ENCODE data around the gene NBPF1. TPM values are rescaled to one million over a fixed set of nuclear protein-coding genes. Genes with fewer than 3 reads are reported as not detected.
"Not testable (repeated sequence)": the region's sequence is repeated elsewhere in the genome, so short reads cannot be mapped to it uniquely, and the experiment has no call there.

The NBPF1 gene
- total RNA-seq, 1 experiment from 2014 or later = 45.4 TPM

DNA sequence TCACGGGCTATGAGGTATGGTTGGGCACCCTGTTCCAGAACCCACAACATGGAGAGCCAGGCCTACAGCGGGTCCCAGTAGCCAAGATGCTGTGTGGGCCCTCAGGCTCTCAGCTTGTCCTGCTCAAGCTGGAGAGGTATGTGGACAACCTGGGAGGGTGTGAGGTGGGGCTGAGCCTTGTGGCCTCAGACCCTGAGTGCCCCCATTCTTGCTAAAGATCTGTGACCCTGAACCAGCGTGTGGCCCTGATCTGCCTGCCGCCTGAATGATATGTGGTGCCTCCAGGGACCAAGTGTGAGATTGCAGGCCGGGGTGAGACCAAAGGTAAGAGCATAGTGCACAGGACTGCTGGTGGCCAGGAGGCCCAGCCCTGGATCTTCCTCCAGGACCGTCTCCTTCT lies 36.0 kb upstream of the NBPF1 start:
- POLR2A ChIA-PET (ENCODE audit: unreplicated experiment); intact Hi-C loops (cut with micrococcal nuclease; ENCODE audit: unreplicated experiment); H3K9me3 ChIP-seq (ENCODE audit: insufficient read depth, low read depth); H3K4me1 ChIP-seq (replicated peaks; ENCODE audit: insufficient read depth); H3K4me2 ChIP-seq; H3K9me2 ChIP-seq (ENCODE audit: insufficient read depth); BruUV-seq (replicated peaks); H3K27me3 ChIP-seq (ENCODE audit: insufficient read depth, low read depth); H4K20me1 ChIP-seq (ENCODE audit: insufficient read depth); DNase-seq; H3K27ac ChIP-seq; H2AFZ ChIP-seq; H3F3A ChIP-seq (ENCODE audit: insufficient read depth, low read depth); H3K79me2 ChIP-seq (ENCODE audit: low read depth); H3K36me3 ChIP-seq (ENCODE audit: low read depth); CTCF ChIA-PET; H3K4me3 ChIP-seq: not testable (repeated sequence)

DNA sequence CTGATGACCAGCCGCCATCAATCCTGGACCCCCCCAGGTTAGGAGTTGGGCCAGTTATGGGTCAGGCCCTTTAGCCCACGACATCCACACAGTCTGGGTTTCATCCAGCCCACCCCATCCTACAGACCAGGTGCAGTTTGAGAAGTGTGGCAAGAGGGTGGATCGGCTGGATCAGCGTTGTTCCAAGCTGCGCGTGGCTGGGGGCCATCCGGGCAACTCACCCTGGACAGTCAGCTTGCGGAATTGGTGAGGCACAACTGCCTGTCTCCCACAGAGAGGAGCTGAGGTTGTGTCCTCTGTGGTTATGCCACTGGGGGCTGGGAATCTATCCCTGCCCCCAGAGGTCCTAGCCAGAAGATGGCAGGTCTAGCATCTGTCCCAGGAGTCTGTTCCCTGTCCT lies 35.4 kb upstream of the NBPF1 start:
- H3K4me1 ChIP-seq (replicated peaks; ENCODE audit: insufficient read depth); H3K4me3 ChIP-seq; H3K9me2 ChIP-seq (ENCODE audit: insufficient read depth); H3K27me3 ChIP-seq (ENCODE audit: insufficient read depth, low read depth); H3K79me2 ChIP-seq (ENCODE audit: low read depth); H3K27ac ChIP-seq; DNase-seq; BruUV-seq (replicated peaks); H2AFZ ChIP-seq; H3K9me3 ChIP-seq (ENCODE audit: insufficient read depth, low read depth); H3K4me2 ChIP-seq; H3K36me3 ChIP-seq (ENCODE audit: low read depth); H3F3A ChIP-seq (ENCODE audit: insufficient read depth, low read depth); CTCF ChIA-PET; POLR2A ChIA-PET (ENCODE audit: unreplicated experiment); intact Hi-C loops (cut with micrococcal nuclease; ENCODE audit: unreplicated experiment); H4K20me1 ChIP-seq (ENCODE audit: insufficient read depth): not testable (repeated sequence)

DNA sequence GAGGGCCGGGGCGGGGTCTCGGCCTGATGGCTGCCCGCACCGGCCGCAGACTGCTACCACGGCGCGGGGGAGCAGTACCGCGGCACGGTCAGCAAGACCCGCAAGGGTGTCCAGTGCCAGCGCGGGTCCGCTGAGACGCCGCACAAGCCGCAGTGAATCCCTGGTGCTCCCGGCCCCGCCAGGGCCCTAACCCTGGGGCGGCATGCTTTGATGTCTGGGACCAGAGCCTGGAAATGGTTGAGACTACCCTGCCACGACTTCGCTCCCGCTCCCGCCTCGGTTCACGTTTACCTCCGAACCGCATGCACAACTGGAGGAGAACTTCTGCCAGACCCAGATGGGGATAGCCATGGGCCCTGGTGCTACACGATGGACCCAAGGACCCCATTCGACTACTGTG lies 34.9 kb upstream of the NBPF1 start:
- H3K36me3 ChIP-seq (ENCODE audit: low read depth); CTCF ChIA-PET; H3K9me3 ChIP-seq (ENCODE audit: insufficient read depth, low read depth); H3K4me2 ChIP-seq; H3K4me3 ChIP-seq; H3F3A ChIP-seq (ENCODE audit: insufficient read depth, low read depth); POLR2A ChIA-PET (ENCODE audit: unreplicated experiment); H4K20me1 ChIP-seq (ENCODE audit: insufficient read depth); H3K27me3 ChIP-seq (ENCODE audit: insufficient read depth, low read depth); H2AFZ ChIP-seq; intact Hi-C loops (cut with micrococcal nuclease; ENCODE audit: unreplicated experiment); DNase-seq; H3K9me2 ChIP-seq (ENCODE audit: insufficient read depth); BruUV-seq (replicated peaks); H3K27ac ChIP-seq: not testable (repeated sequence)
- Histone ChIP-seq H3K79me2 (ENCODE audit: low read depth) (peaks cover 12% of the 10 kb centered on the region), H3K4me1 (replicated peaks; ENCODE audit: insufficient read depth) (peaks cover 13% of the 10 kb centered on the region)

DNA sequence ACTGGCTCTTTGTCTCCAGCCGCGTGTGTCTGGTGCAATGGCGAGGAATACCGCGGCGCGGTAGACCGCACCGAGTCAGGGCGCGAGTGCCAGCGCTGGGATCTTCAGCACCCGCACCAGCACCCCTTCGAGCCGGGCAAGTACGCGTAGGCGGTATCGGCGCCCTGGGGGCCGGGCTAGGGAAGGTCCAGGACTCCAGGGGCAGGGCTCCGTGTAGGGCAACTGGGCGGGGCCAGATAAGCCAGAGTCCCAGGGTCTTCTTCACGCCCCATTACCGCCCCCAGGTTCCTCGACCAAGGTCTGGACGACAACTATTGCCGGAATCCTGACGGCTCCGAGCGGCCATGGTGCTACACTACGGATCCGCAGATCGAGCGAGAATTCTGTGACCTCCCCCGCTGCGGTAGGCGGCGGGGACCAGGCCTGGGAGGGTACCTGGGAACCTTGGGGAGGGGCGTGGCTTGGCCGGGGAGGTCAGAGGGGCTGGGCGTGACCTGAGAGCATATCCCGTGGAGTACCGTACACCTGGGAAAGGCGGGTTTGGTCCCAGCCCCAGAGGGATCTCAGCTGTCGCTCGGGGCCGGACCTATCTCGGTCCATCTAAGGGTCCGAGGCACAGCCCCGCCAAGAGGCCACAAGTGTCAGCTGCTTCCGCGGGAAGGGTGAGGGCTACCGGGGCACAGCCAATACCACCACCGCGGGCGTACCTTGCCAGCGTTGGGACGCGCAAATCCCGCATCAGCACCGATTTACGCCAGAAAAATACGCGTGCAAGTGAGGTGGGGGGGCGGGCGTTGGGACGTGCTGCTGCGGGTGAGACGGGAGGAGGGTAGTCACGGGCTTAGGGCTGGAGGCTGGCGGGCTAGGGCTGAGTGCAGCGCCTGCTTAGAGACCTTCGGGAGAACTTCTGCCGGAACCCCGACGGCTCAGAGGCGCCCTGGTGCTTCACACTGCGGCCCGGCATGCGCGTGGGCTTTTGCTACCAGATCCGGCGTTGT lies 34.1 kb upstream of the NBPF1 start:
- H4K20me1 ChIP-seq (ENCODE audit: insufficient read depth); H3K36me3 ChIP-seq (ENCODE audit: low read depth); POLR2A ChIA-PET (ENCODE audit: unreplicated experiment); H3K9me2 ChIP-seq (ENCODE audit: insufficient read depth); BruUV-seq (replicated peaks); H3K27ac ChIP-seq; H3K9me3 ChIP-seq (ENCODE audit: insufficient read depth, low read depth); H3K4me2 ChIP-seq; H3F3A ChIP-seq (ENCODE audit: insufficient read depth, low read depth); intact Hi-C loops (cut with micrococcal nuclease; ENCODE audit: unreplicated experiment); H3K4me3 ChIP-seq; CTCF ChIA-PET; H2AFZ ChIP-seq; DNase-seq; H3K27me3 ChIP-seq (ENCODE audit: insufficient read depth, low read depth): not testable (repeated sequence)
- peaks cover 17% of the 10 kb centered on the region for H3K4me1 ChIP-seq (replicated peaks; ENCODE audit: insufficient read depth)
- H3K79me2 ChIP-seq (ENCODE audit: low read depth) = peaks cover 19% of the 10 kb centered on the region

DNA sequence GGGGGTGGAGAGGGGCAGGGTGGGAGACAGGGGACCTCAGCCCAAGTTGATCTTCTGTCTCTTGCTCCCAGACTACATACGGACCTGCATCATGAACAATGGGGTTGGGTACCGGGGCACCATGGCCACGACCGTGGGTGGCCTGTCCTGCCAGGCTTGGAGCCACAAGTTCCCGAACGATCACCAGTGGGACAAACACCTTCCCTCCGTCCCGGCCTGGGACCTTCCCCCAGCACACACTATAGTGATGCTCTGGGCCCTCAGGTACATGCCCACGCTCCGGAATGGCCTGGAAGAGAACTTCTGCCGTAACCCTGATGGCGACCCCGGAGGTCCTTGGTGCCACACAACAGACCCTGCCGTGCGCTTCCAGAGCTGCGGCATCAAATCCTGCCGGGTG lies 33.4 kb upstream of the NBPF1 start:
- H3K36me3 ChIP-seq (ENCODE audit: low read depth); H2AFZ ChIP-seq; H3K27ac ChIP-seq; POLR2A ChIA-PET (ENCODE audit: unreplicated experiment); H4K20me1 ChIP-seq (ENCODE audit: insufficient read depth); BruUV-seq (replicated peaks); H3F3A ChIP-seq (ENCODE audit: insufficient read depth, low read depth); H3K27me3 ChIP-seq (ENCODE audit: insufficient read depth, low read depth); H3K4me2 ChIP-seq; CTCF ChIA-PET; H3K9me2 ChIP-seq (ENCODE audit: insufficient read depth); intact Hi-C loops (cut with micrococcal nuclease; ENCODE audit: unreplicated experiment); H3K4me3 ChIP-seq; H3K9me3 ChIP-seq (ENCODE audit: insufficient read depth, low read depth); DNase-seq: not testable (repeated sequence)
- Histone ChIP-seq H3K79me2 (ENCODE audit: low read depth) (peaks cover 19% of the 10 kb centered on the region), H3K4me1 (replicated peaks; ENCODE audit: insufficient read depth) (peaks cover 17% of the 10 kb centered on the region)

DNA sequence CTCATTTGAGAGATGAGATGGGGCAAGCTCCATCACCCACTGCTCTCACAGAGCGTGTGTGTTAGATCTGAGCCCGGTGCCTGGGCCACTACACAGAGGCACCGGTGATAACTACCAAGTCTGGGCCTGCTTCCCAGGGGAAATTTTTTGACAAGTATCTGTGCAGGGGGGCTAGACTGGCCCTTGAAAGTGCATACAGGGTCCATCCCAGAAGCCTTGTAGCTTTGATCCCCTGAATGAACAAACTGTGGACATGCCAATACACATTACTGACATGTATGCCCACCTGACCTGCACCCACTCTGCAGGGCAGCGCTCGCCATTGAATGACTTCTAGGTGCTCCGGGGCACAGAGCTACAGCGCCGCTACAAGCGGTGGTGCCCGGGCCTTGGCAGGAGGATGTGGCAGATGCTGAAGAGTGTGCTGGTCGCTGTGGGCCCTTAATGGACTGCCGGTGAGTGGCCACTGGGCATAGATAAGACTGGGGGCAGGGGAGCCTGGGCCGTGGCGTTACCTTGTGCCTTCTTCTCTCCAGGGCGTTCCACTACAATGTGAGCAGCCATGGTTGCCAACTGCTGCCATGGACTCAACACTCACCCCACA lies 32.8 kb upstream of the NBPF1 start:
- H3K9me3 ChIP-seq (ENCODE audit: insufficient read depth, low read depth); POLR2A ChIA-PET (ENCODE audit: unreplicated experiment); CTCF ChIA-PET; H3K27me3 ChIP-seq (ENCODE audit: insufficient read depth, low read depth); H3K36me3 ChIP-seq (ENCODE audit: low read depth); H3K4me2 ChIP-seq; H3K9me2 ChIP-seq (ENCODE audit: insufficient read depth); BruUV-seq (replicated peaks); H4K20me1 ChIP-seq (ENCODE audit: insufficient read depth); H2AFZ ChIP-seq; H3K4me3 ChIP-seq; H3K27ac ChIP-seq; intact Hi-C loops (cut with micrococcal nuclease; ENCODE audit: unreplicated experiment); H3F3A ChIP-seq (ENCODE audit: insufficient read depth, low read depth): not testable (repeated sequence)
- Histone ChIP-seq H3K4me1 (replicated peaks; ENCODE audit: insufficient read depth) (peaks cover 17% of the 10 kb centered on the region), H3K79me2 (ENCODE audit: low read depth) (peaks cover 23% of the 10 kb centered on the region)
- DNase-seq = peak in 1 of 2 experiments; percentile 19

DNA sequence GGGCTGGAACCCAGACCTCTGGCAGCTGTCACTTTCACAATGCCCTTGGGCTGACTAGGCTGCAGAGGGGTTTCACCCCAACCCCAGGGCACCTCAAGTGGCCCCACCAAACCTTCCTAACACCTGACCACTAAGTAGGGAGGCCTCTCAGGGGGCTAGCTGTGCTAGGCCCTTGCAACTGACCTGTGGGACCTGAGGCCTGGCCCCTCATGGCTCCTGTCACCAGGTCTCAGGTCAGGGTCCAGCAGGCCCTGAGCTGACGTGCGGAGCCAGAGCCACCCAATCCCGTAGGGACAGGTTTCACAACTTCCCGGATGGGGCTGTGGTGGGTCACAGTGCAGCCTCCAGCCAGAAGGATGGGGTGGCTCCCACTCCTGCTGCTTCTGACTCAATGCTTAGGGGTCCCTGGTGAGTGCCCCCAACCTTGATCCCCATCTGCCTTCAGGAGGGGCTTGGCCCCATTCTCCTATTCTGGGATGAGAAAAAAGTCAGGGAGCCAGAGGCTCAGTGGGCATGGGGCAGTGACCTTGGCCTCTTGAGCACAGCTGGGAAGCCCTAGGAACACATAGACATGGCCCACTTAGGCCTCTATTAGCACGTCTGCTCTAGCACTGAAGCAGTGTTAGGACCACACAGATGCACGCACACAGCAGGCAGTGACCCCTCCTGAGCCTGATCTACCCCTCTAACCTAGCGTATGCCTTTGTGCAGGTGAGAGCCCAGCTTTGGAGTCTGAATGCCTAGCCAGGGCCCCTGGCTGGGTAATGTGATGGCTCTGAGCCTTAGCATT lies 32.1 kb upstream of the NBPF1 start:
- H3F3A ChIP-seq (ENCODE audit: insufficient read depth, low read depth); H3K9me2 ChIP-seq (ENCODE audit: insufficient read depth); BruUV-seq (replicated peaks); H3K36me3 ChIP-seq (ENCODE audit: low read depth); CTCF ChIA-PET; H3K9me3 ChIP-seq (ENCODE audit: insufficient read depth, low read depth); H3K27me3 ChIP-seq (ENCODE audit: insufficient read depth, low read depth); H4K20me1 ChIP-seq (ENCODE audit: insufficient read depth); POLR2A ChIA-PET (ENCODE audit: unreplicated experiment): not testable (repeated sequence)
- peak overlapping the region; percentile 49 for H3K27ac ChIP-seq
- peaks cover 17% of the 10 kb centered on the region for H3K4me1 ChIP-seq (replicated peaks; ENCODE audit: insufficient read depth)
- DNase-seq = peak in 1 of 2 experiments; percentile 9
- H3K4me3 ChIP-seq = peak overlapping the region; percentile 90
- intact Hi-C loops (cut with micrococcal nuclease; ENCODE audit: unreplicated experiment) = loop anchor here (2.0 kb wide), 1 partner anchor 33 kb away; the partner anchor contains the start of gene NBPF1
- H2AFZ ChIP-seq = peak overlapping the region; percentile 97
- peak overlapping the region; percentile 87 for H3K4me2 ChIP-seq
- peaks cover 28% of the 10 kb centered on the region for H3K79me2 ChIP-seq (ENCODE audit: low read depth)

Data from PC-9 (cell line).